H1 (cell line): ENCODE results near the gene TMUB1. TPM values are rescaled to one million over a fixed set of nuclear protein-coding genes. Genes with fewer than 3 reads are reported as not detected.

ENCODE experiments used
- CBX8 ChIP-seq: fragments of 300-800, 300-1000 bp; sonication (generic); IDR thresholded peaks from 2 replicates; pipeline ENCODE4 v1.7.1; 2016; ENCODE audit warnings: low read depth, low read length, borderline replicate concordance
- CTBP2 ChIP-seq: IDR thresholded peaks from 2 replicates; pipeline ENCODE4 v1.7.0; 2011; ENCODE audit warnings: borderline replicate concordance, mild to moderate bottlenecking, moderate library complexity, mixed read lengths, low read length; ENCODE audit not compliant: insufficient read depth, insufficient read length
- polyA plus RNA-seq, 7 experiments: library from polyadenylated mRNA; depleted of rRNA in 3 of 7; stranded (reverse) in 5 of 7; unstranded in 2 of 7; fragments of >200 nt in 5 of 7; fragments of 200-250 nt in 2 of 7; gene quantifications; 1 replicate in 5 of 7; 2 replicates in 1 of 7; 4 replicates in 1 of 7; pipeline versions ENCODE4 v1.2.1 to v1.2.3, GENCODE V29; 2011 to 2013; ENCODE audit warnings: missing spikeins in 2 of 7, mixed read lengths in 2 of 7
- total RNA-seq: library from RNA; stranded (reverse); fragmentation: NEBNext Ultra II Directional; extraction: Animal tissue kit (Norgen Biotek cat#: 25700); gene quantifications from 2 replicates; pipeline ENCODE4 v1.2.1, GENCODE V29; 2021

Gene TMUB1
- total and polyA plus RNA-seq, 2 of the 8 experiments (the other 6 are each of a cell fraction or from before 2014, with no cell fraction given) = 41.4 to 56.2 TPM

DNA sequence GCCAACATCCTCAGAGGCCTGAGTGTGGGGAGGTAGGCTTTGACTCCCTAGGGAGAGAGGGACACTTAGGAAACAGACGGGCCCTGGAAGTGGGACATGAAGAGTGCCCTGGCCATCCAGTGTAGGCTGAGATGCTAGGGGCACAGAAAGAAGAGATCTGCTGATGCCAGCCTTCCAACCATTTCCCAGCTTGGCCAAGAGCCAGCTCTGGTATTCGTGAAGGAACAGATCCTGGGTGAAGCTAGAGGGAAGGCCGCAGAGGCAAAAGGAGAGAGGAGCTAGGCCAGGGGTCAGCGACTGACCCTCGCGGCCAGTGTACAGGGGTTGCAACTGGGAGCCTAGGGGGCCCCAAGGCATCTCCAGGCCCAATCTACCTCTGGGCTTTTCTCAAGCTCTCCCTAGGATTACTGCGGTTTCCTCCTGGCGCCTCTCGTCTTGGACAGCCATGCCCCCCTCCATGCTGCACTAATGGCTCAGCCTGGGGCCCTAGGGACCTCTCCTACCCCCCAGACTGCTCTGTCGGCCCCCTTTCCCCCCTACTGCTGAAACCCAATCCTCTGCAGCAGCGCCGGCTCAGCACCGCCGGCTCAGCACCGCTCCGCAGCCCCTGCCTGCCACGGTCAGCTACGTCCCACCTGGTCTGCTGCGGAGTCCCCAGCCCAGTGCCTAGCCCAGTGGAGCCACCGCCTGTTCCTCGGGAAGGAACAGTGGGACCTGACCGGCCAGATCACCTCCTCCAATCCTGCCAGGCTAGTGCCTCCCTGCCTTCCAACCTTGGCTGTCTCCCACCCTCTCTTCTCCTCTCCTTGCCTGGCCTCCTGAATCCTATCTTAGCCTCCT lies 35.1 kb downstream of the TMUB1 start, which contains the start of gene ASIC3 (continued):
- no peak for TF ChIP-seq CBX8
- TF ChIP-seq CTBP2 = no peak
